SK-N-MC (cell line): Measurements from ENCODE around the gene SNRK.

Experiments used
- DNase-seq: peaks from one replicate; pipeline ENCODE4 v3.0.0-alpha.2; 2011; ENCODE audit warnings: low read depth, low spot score
- H3K27ac ChIP-seq: fragments of 200-600 bp; sonication (generic); 2 replicates; pipeline ENCODE4 v1.5.1; 2016; ENCODE audit warnings: mixed run types
- H3K36me3 ChIP-seq: fragments of 200-600 bp; sonication (generic); 2 replicates; pipeline ENCODE4 v1.6.1; 2017; ENCODE audit warnings: antibody characterized with exemption, low read length, mixed read lengths; ENCODE audit not compliant: insufficient read depth
- H3K4me3 ChIP-seq: fragments of 200-600 bp; sonication (generic); 2 replicates; pipeline ENCODE4 v1.5.1; 2016
- H3K9ac ChIP-seq: fragments of 200-600 bp; sonication (generic); 2 replicates; pipeline ENCODE4 v1.8.0; 2017; ENCODE audit warnings: mixed run types, mixed read lengths; ENCODE audit not compliant: insufficient read length
- H3K9me3 ChIP-seq: fragments of 200-600 bp; sonication (generic); 2 replicates; pipeline ENCODE4 v1.6.1; 2017; ENCODE audit warnings: low read depth, mild to moderate bottlenecking, antibody characterized with exemption, low read length, moderate library complexity, mixed read lengths
- EZH2 ChIP-seq: fragments of 200-600 bp; sonication (generic); IDR thresholded peaks from one replicate; pipeline ENCODE4 v1.6.1; 2017; ENCODE audit warnings: antibody characterized with exemption
- FOXP2 ChIP-seq: optimal IDR thresholded peaks from 2 replicates; pipeline ENCODE3; 2011; ENCODE audit warnings: mild to moderate bottlenecking, moderate library complexity; ENCODE audit not compliant: insufficient read depth; ENCODE audit errors: extremely low read length, control extremely low read depth
- POLR2AphosphoS5 ChIP-seq: IDR thresholded peaks from 2 replicates; pipeline ENCODE4 v1.6.1; 2012; ENCODE audit warnings: mild to moderate bottlenecking, low read depth, low read length, borderline replicate concordance

The SNRK gene

DNA sequence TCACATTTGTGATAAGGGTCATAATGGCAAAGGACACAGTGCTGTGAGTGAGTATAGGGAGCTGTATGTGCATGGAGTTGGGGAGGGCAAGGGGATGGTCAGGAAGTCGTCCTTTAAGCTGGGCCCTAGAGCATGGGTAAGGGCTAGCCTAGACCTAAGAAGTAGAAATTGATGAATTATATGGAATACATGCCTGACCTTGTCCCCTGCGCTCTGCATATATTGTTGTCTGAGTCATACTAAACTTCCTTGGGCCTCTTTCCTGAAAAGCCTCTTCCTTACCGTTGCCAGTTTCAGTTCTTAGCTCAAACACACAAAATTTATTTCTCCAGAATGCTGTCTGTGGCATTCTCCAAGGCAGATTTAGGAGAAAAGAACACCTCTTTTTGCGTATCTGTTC lies 4.6 kb downstream of the SNRK start:
- Histone ChIP-seq H3K9ac (no peak overlapping the region), H3K9me3 (no peaks in the 10 kb centered on the region), H3K4me3 (no peak overlapping the region), H3K36me3 (no peaks in the 10 kb centered on the region), H3K27ac (no peak overlapping the region)
- TF ChIP-seq POLR2AphosphoS5 (no peak), FOXP2 (no peak), EZH2 (no peak)
- DNase-seq: no peak

DNA sequence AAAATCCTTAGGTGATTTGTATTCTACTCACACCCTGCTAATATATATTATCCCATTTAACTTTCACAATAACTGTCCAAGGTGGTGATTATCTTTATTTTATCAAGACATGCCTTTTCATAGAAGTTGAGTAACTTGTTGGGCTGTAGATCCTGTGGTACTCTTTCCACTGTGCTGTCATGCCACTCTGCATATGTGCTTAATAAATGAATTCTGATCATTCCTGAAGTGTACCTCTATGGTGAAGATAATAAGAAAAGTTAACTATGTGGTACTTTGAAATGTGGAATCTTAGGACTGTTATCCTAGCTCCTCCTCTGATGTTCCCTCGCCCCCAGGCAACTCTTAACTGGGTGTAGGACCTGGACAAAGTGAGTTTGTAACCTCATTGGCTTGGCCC lies 5.2 kb downstream of the SNRK start:
- TF ChIP-seq FOXP2 (no peak), EZH2 (no peak), POLR2AphosphoS5 (no peak)
- Histone ChIP-seq H3K4me3 (no peak overlapping the region), H3K9ac (no peak overlapping the region), H3K27ac (no peak overlapping the region), H3K9me3 (no peaks in the 10 kb centered on the region), H3K36me3 (no peaks in the 10 kb centered on the region)
- no peak for DNase-seq

DNA sequence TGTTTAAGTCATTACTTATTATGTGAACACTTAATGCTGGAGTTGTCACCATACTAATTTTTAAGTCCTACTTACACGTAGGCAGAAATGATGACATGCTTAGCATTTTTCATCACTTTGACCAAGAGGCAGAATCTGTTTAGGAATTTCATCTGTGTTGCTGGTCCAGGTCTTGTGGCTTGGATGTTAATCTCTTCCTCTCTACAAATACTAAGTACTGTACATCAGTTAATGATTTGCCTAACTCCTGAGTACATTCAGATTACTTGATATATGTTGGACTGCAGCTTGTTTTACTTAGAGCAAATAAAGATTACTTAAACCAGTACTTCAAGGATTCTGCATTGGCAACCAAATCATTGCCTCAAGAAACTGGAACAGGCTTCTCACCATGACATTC lies 8.6 kb downstream of the SNRK start:
- no peaks in the 10 kb centered on the region for H3K9me3 ChIP-seq
- H3K4me3 ChIP-seq: no peak overlapping the region
- H3K36me3 ChIP-seq: no peaks in the 10 kb centered on the region
- no peak for DNase-seq
- TF ChIP-seq POLR2AphosphoS5 (no peak), FOXP2 (no peak), EZH2 (no peak)
- H3K9ac ChIP-seq: no peak overlapping the region
- H3K27ac ChIP-seq: no peak overlapping the region

DNA sequence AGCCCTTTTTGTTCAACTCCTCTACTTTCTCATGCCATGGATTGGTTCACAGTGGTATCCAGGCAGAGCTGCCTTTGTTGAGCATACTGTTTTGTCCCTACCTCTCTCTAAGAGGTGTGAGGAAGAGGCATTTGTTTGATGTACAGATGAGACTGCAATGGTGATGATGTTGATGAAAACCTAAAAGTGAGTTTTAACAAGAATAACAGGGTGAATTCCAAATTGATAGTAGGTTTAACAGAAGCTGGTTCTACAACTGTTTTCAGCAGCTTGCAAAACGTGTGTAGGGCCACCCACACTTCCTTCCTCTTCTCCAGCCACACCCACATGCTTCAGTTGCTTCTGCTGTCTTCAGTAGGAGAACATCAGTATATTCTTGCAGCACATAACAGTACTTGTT lies 10.2 kb downstream of the SNRK start:
- TF ChIP-seq FOXP2 (no peak), POLR2AphosphoS5 (no peak), EZH2 (no peak)
- no peak for DNase-seq
- Histone ChIP-seq H3K27ac (no peak overlapping the region), H3K9ac (no peak overlapping the region), H3K36me3 (no peaks in the 10 kb centered on the region), H3K4me3 (no peak overlapping the region), H3K9me3 (no peaks in the 10 kb centered on the region)

DNA sequence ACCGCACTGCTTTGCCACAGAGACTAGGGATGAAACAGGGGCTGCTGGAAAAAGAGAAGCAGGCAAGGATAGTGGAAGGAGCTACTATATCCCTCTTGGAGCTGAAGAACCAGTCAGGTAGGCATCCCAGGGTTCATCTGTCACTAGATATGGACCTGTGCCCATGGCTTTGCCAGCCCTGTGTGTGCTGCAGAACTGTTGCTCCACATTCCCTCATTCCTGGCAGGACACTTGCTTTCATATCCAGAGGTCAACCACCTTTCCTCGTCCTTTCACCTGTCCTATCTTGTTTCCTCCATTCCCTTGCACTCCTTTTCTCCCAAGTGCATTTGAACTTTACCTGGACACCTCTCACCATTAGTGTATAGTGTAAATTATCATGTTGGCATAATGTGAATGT lies 12.0 kb downstream of the SNRK start:
- Histone ChIP-seq H3K27ac (no peak overlapping the region), H3K36me3 (peaks cover 1% of the 10 kb centered on the region; the same call in 1 of the 2 replicates), H3K9ac (no peak overlapping the region), H3K9me3 (no peaks in the 10 kb centered on the region), H3K4me3 (no peak overlapping the region)
- no peak for DNase-seq
- TF ChIP-seq POLR2AphosphoS5 (no peak), FOXP2 (no peak), EZH2 (no peak)

DNA sequence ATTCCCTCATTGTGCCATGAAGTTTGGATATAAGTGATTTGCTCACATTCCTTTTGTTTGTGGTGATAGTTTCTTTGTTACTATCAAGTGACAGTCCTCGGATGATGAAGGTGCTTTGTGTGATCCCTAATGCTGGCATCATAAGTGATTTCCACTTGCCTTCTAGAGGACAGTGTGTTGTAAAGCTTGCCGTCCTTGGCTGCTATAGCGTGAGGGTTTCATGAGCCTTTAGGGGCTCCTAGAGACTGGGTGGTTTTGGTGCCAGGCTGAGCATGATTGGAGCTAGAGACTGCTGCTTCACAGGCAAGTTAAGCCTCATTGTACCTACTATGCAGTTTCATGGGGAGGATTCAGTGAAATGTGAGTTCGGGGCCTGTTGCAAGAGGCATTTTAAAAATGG lies 12.4 kb downstream of the SNRK start:
- H3K27ac ChIP-seq: no peak overlapping the region
- TF ChIP-seq FOXP2 (no peak), POLR2AphosphoS5 (no peak), EZH2 (no peak)
- H3K9me3 ChIP-seq: no peaks in the 10 kb centered on the region
- DNase-seq: no peak
- H3K9ac ChIP-seq: no peak overlapping the region
- H3K4me3 ChIP-seq: no peak overlapping the region
- H3K36me3 ChIP-seq: peaks cover 6% of the 10 kb centered on the region; the same call in 1 of the 2 replicates

DNA sequence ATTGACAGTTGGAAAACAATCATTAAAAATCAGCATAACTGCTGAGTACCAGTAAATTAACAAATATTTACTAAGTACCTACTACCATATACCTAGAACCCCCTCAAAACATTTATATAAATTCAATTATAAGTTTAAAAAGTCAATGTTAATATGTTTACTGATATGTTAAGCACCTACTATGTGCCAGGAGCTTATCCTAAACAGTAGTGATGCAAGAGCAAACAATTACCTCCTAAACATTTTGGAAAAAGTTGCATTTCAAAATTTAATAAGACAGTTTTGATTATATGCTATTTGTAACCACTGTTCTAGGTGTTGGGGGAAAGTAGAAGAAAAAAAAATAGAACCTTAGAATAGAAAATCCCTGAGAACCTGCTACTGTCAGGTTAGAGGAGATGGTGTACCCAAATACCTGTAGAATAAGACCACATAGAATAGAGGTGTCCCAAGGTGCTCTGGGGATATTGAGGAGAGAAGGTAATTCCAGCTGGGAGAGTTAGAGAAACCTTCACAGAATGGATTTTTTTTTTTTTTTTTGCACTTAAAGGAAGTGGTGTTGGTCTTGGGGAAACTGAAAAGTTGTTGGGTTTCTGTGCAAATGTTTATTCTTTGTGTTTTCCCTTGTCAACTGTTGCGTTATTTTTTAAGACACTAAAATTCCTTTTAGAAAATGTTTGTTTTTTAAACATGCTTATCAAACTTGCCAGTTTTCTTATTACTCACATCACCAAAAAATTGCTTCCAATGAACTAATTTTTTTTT lies 16.0 kb downstream of the SNRK start:
- H3K27ac ChIP-seq: no peak overlapping the region
- H3K9me3 ChIP-seq: no peaks in the 10 kb centered on the region
- no peak overlapping the region for H3K4me3 ChIP-seq
- H3K36me3 ChIP-seq: peaks cover 6% of the 10 kb centered on the region; the same call in 1 of the 2 replicates
- TF ChIP-seq FOXP2: no peak
- no peak for TF ChIP-seq EZH2
- no peak for TF ChIP-seq POLR2AphosphoS5
- no peak overlapping the region for H3K9ac ChIP-seq
- no peak for DNase-seq

DNA sequence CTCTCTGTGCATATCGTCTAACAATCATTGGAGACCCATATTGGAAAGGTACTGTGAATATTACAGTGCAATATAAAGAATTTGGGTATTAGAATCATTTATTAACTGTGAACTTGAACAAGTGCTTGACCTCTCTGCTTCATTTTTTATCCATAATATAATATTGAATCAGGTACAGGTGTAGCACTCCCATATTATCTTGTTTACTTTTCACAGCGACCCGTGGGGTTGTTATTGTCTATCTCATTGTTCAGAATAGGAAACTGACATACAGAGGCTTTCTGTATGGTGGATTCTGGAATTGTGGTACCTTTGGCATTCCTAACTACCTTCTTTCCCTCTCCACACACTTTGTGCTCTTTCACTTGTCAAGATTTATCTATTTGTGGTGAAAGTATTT lies 17.8 kb downstream of the SNRK start:
- Histone ChIP-seq H3K27ac (no peak overlapping the region), H3K36me3 (peaks cover 6% of the 10 kb centered on the region; the same call in 1 of the 2 replicates), H3K9ac (no peak overlapping the region), H3K4me3 (no peak overlapping the region), H3K9me3 (no peaks in the 10 kb centered on the region)
- DNase-seq: no peak
- TF ChIP-seq EZH2 (no peak), FOXP2 (no peak), POLR2AphosphoS5 (no peak)

DNA sequence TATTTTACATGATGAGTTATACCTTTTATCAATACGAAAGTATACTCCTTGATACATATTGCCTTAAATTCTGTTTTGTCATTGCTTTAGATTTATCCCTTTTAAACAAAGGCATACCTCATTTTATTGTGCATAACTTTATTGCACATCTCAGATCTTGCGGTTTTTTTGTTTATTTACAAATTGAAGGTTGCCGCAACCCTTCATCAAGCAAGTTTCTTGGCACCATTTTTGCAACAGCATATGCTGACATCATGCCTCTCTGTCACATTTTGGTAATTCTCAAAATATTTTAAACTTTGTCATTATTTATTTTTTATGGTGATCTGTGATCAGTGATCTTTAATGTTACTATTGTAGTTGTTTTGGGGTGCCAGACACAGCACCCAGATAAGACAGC lies 20.9 kb downstream of the SNRK start:
- peaks cover 6% of the 10 kb centered on the region; the same call in 1 of the 2 replicates for H3K36me3 ChIP-seq

More for the DNA sequence above, 20.9 kb downstream of the SNRK start:
- TF ChIP-seq POLR2AphosphoS5: no peak
- no peak for TF ChIP-seq EZH2
- no peak for TF ChIP-seq FOXP2
- H3K4me3 ChIP-seq: no peak overlapping the region
- H3K9me3 ChIP-seq: no peaks in the 10 kb centered on the region
- H3K9ac ChIP-seq: no peak overlapping the region
- no peak overlapping the region for H3K27ac ChIP-seq
- no peak for DNase-seq
